RWPE2 (cell line): Measurements from ENCODE around the gene CHCT1.
"Not testable (repeated sequence)": the region's sequence is repeated elsewhere in the genome, so short reads cannot be mapped to it uniquely, and the experiment has no call there.

Experiments
- ATAC-seq: fragments of 200-7000 bp; cut with Tn5 transposase; 3 replicates; pipeline ENCODE4 v1.9.1; 2021; ENCODE audit warnings: low read depth
- DNase-seq: peaks from one replicate; pipeline ENCODE4 v3.0.0-alpha.2; 2020; ENCODE audit warnings: low spot score
- H3K27ac ChIP-seq: fragments of 450-650 bp; 2 replicates; pipeline ENCODE4 v1.5.1; 2017; ENCODE audit warnings: mild to moderate bottlenecking; ENCODE audit not compliant: poor library complexity, severe bottlenecking
- H3K27me3 ChIP-seq: fragments of 250-450 bp; sonication (Bioruptor Pico); 2 replicates; pipeline ENCODE4 v1.5.1; 2021; ENCODE audit warnings: mild to moderate bottlenecking, moderate library complexity; ENCODE audit not compliant: insufficient read depth, poor library complexity, severe bottlenecking
- H3K36me3 ChIP-seq: fragments of 250-450 bp; sonication (Bioruptor Pico); 2 replicates; pipeline ENCODE4 v1.5.1; 2020; ENCODE audit warnings: low read depth, mild to moderate bottlenecking, moderate library complexity
- H3K4me1 ChIP-seq: fragments of 250-450 bp; sonication (Bioruptor Pico); 2 replicates; pipeline ENCODE4 v1.5.1; 2021; ENCODE audit warnings: mild to moderate bottlenecking, moderate library complexity; ENCODE audit not compliant: insufficient read depth, poor library complexity, severe bottlenecking
- H3K4me3 ChIP-seq: fragments of 250-450 bp; sonication (Bioruptor Pico); 2 replicates; pipeline ENCODE4 v1.5.1; 2021; ENCODE audit warnings: mild to moderate bottlenecking, moderate library complexity; ENCODE audit not compliant: severe bottlenecking
- H3K9me3 ChIP-seq: fragments of 250-450 bp; sonication (Bioruptor Pico); 2 replicates; pipeline ENCODE4 v1.5.1; 2021; ENCODE audit warnings: mild to moderate bottlenecking, moderate library complexity; ENCODE audit not compliant: severe bottlenecking
- CTCF ChIP-seq: fragments of 450-650 bp; IDR thresholded peaks from one replicate; pipeline ENCODE4 v1.5.1; 2017; ENCODE audit warnings: mild to moderate bottlenecking, moderate library complexity; ENCODE audit not compliant: poor library complexity, severe bottlenecking

CHCT1 gene

DNA sequence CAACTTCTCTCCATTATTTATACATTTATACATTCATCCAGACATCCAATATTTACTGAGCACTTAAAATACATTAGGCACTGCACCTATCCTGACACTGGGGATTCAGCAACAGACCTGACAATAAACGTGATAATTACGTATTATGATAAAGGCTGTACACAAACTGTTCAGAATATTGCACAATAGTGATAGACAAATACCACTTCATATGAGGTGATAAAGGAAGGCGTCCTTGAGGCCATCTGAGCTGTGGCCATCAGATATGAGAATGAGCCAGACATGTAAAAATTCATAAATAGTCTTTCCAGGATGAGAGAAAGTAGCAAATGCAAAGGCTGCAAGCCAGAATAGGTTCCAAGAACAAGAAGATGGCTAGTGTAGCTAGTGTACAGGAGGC lies 38.9 kb upstream of the CHCT1 start:
- TF ChIP-seq CTCF: no peak
- no peak overlapping the region for H3K27ac ChIP-seq
- peaks cover 21% of the 10 kb centered on the region for H3K36me3 ChIP-seq
- ATAC-seq (no peak), DNase-seq (no peak)
- H3K4me3 ChIP-seq: no peak overlapping the region
- peaks cover 10% of the 10 kb centered on the region for H3K4me1 ChIP-seq
- H3K27me3 ChIP-seq: no peaks in the 10 kb centered on the region
- no peaks in the 10 kb centered on the region for H3K9me3 ChIP-seq

DNA sequence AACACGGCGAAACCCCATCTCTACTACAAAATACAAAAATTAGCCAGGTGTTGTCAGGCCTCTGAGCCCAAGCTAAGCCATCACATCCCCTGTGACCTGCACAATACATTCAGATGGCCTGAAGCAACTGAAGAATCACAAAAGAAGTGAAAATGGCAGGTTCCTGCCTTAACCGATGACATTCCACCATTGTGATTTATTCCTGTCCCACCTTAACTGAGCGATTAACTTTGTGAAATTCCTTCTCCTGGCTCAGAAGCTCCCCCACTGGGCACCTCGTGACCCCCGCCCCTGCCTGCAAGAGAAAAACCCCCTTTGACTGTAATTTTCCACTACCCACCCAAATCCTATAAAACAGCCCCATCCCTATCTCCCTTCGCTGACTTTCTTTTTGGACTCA lies 37.4 kb upstream of the CHCT1 start:
- ATAC-seq, H3K4me3 ChIP-seq, H3K27me3 ChIP-seq, H3K27ac ChIP-seq, H3K9me3 ChIP-seq, DNase-seq: not testable (repeated sequence)
- peaks cover 13% of the 10 kb centered on the region for H3K36me3 ChIP-seq
- H3K4me1 ChIP-seq: peaks cover 17% of the 10 kb centered on the region

GRCh38 chr17:60386147-60387058 lies 35.9 kb upstream of the CHCT1 start:
- Histone ChIP-seq H3K9me3 (no peaks in the 10 kb centered on the region), H3K36me3 (peaks cover 12% of the 10 kb centered on the region), H3K27me3 (no peaks in the 10 kb centered on the region), H3K27ac (no peak overlapping the region), H3K4me3 (no peak overlapping the region), H3K4me1 (peaks cover 25% of the 10 kb centered on the region)
- ATAC-seq (no peak), DNase-seq (no peak)
- no peak for TF ChIP-seq CTCF

GRCh38 chr17:60387666-60388065 lies 34.6 kb upstream of the CHCT1 start:
- Histone ChIP-seq H3K4me3 (no peak overlapping the region), H3K27me3 (no peaks in the 10 kb centered on the region), H3K9me3 (no peaks in the 10 kb centered on the region), H3K36me3 (peaks cover 5% of the 10 kb centered on the region), H3K27ac (no peak overlapping the region), H3K4me1 (peaks cover 25% of the 10 kb centered on the region)
- TF ChIP-seq CTCF: no peak
- ATAC-seq: no peak
- no peak for DNase-seq

- no peak for TF ChIP-seq CTCF
- H3K4me1 ChIP-seq: peaks cover 30% of the 10 kb centered on the region
- H3K27me3 ChIP-seq: no peaks in the 10 kb centered on the region
- DNase-seq (no peak), ATAC-seq (no peak)
- no peaks in the 10 kb centered on the region for H3K9me3 ChIP-seq
- H3K36me3 ChIP-seq: no peaks in the 10 kb centered on the region
- no peak overlapping the region for H3K27ac ChIP-seq
- no peak overlapping the region for H3K4me3 ChIP-seq
These were observed 33.5 kb upstream of the CHCT1 start for GRCh38 chr17:60388742-60389141.
